Stimulated activated CD4-positive, alpha-beta T cell treated with anti-CD3 and anti-CD28 coated beads, Interleukin-4, amount 100 ng/mL, for 1 hour (primary cell): ENCODE results near the gene INKA1.
A peak's percentile ranks its signal among the peaks of the same experiment; 100 is the strongest.
"Not testable (repeated sequence)": the region's sequence is repeated elsewhere in the genome, so short reads cannot be mapped to it uniquely, and the experiment has no call there.

Source experiments
- DNase-seq: peaks from one replicate; pipeline ENCODE4 v3.0.0-alpha.2; 2020

INKA1 gene

GRCh38 chr3:49802719-49803464 is at the start of gene INKA1:
INKA1 (plus strand) TSS chr3:49803261; CDS start chr3:49803393, 132 bp downstream.
- DNase-seq = peak; percentile 86

GRCh38 chr3:49754536-49754935 is 48.5 kb upstream of the INKA1 start:
- no peak for DNase-seq

- DNase-seq = no peak
These were observed 47.0 kb upstream of the INKA1 start for GRCh38 chr3:49756036-49756435.

GRCh38 chr3:49757197-49757596 is 45.9 kb upstream of the INKA1 start:
- DNase-seq = no peak

- no peak for DNase-seq
These were observed 43.8 kb upstream of the INKA1 start for GRCh38 chr3:49759226-49759625.

GRCh38 chr3:49761661-49762060 is 41.4 kb upstream of the INKA1 start:
- no peak for DNase-seq

GRCh38 chr3:49763981-49764380 is 39.1 kb upstream of the INKA1 start:
- DNase-seq = no peak

- no peak for DNase-seq
These were observed 33.7 kb upstream of the INKA1 start for GRCh38 chr3:49769286-49769915.

GRCh38 chr3:49769926-49770325 is 33.1 kb upstream of the INKA1 start:
- no peak for DNase-seq

GRCh38 chr3:49771340-49771938 is 31.6 kb upstream of the INKA1 start:
- no peak for DNase-seq

- DNase-seq = no peak
These were observed 30.4 kb upstream of the INKA1 start for GRCh38 chr3:49772703-49773102.

GRCh38 chr3:49775538-49775937 is 27.5 kb upstream of the INKA1 start:
- DNase-seq = no peak

- DNase-seq = not testable (repeated sequence)
These were observed 27.0 kb upstream of the INKA1 start for GRCh38 chr3:49776101-49776500.

GRCh38 chr3:49779358-49780079 is 23.5 kb upstream of the INKA1 start:
- no peak for DNase-seq

- DNase-seq = no peak
These were observed 22.7 kb upstream of the INKA1 start for GRCh38 chr3:49780080-49780974.

GRCh38 chr3:49780975-49781365 is 22.1 kb upstream of the INKA1 start:
- not testable (repeated sequence) for DNase-seq

GRCh38 chr3:49781415-49782199 is 21.5 kb upstream of the INKA1 start:
- no peak for DNase-seq

GRCh38 chr3:49782277-49782676 is 20.8 kb upstream of the INKA1 start:
- DNase-seq = not testable (repeated sequence)

GRCh38 chr3:49785565-49786356 is 17.3 kb upstream of the INKA1 start:
- peak; percentile 24 for DNase-seq

GRCh38 chr3:49786357-49787181 is 16.5 kb upstream of the INKA1 start, which contains the start of gene IP6K1:
IP6K1 (minus strand) TSS chr3:49786542; CDS start chr3:49748040, 38,502 bp downstream.
- peak; percentile 99 for DNase-seq
